Endothelial cell of umbilical vein (primary cell): Measurements from ENCODE around the gene DCAF12.

Experiments used
- CTCF ChIP-seq, 2 donors: IDR thresholded peaks; 1 replicate in 1 of 2; 2 replicates in 1 of 2; pipeline ENCODE4 v1.5.1; 2011; ENCODE audit warnings: low read length in 2 of 2, mild to moderate bottlenecking in 2 of 2, moderate library complexity in 2 of 2, control low read depth in 1 of 2, inconsistent platforms in 1 of 2, low read depth in 1 of 2; ENCODE audit not compliant: insufficient read depth in 1 of 2; ENCODE audit errors: extremely low read depth in 1 of 2
- POLR2A ChIP-seq: IDR thresholded peaks from 2 replicates; pipeline ENCODE4 v1.6.1; 2012; ENCODE audit warnings: low read depth, mild to moderate bottlenecking, control low read depth, low read length
- POLR2AphosphoS5 ChIP-seq: IDR thresholded peaks from 2 replicates; pipeline ENCODE4 v1.6.1; 2012; ENCODE audit warnings: low read depth, mild to moderate bottlenecking, control low read depth, low read length, moderate library complexity; ENCODE audit not compliant: insufficient read depth

- no peak for TF ChIP-seq CTCF (IDR thresholded peaks at IDR 0.05; ENCODE audit: extremely low read depth in 1 of 2, insufficient read depth in 1 of 2, low read depth in 1 of 2, low read length in 2 of 2)
- no peak for TF ChIP-seq POLR2AphosphoS5
- no peak for TF ChIP-seq POLR2A
Measured at GRCh38 chr9:34037626-34038025, 88.9 kb downstream of the DCAF12 start.
